ENCODE results near the gene PDGFD. TPM values are rescaled to one million over a fixed set of nuclear protein-coding genes. Genes with fewer than 3 reads are reported as not detected.

PDGFD gene
- total RNA-seq, 2 donors from 2014 or later, result 2.3 to 4.8 TPM

DNA sequence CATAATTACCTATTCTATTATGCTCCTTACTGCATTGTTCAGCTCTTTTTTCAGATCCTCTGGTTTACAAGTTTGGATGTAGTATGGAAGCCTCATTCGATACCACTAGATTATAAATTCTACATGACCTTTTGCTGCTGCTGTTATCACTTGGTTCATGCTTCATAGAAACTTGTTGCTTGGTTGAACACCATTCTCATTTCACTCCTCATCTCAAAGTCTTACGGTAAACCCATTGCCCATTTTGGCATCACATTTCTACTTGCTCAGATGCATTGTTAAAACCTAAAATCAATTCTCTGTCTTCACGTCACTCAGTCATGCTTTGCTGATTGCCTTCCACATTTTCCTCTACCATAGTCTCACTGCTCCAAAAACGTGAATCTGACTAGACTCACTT lies 283.0 kb downstream of the PDGFD start:
- no peaks in the 10 kb centered on the region for H3K4me1 Mint-ChIP-seq
- H3K27me3 Mint-ChIP-seq (ENCODE audit: insufficient read depth), result peaks cover 5% of the 10 kb centered on the region
- WGBS, 2 experiments (ENCODE audit: insufficient coverage in 1 of 2, insufficient read length in 1 of 2), result 86 to 94% methylated on average over 4 of the region's 4 CpGs
- DNase-seq, result no peak
- no peak overlapping the region for H3K4me3 ChIP-seq (ENCODE audit: low read length)
- H3K4me1 ChIP-seq (ENCODE audit: control insufficient read depth, insufficient read depth, low read length), result no peaks in the 10 kb centered on the region
- H3K36me3 ChIP-seq (ENCODE audit: control insufficient read depth, insufficient read depth, low read length), result no peaks in the 10 kb centered on the region
- TF ChIP-seq, protein P1, sequence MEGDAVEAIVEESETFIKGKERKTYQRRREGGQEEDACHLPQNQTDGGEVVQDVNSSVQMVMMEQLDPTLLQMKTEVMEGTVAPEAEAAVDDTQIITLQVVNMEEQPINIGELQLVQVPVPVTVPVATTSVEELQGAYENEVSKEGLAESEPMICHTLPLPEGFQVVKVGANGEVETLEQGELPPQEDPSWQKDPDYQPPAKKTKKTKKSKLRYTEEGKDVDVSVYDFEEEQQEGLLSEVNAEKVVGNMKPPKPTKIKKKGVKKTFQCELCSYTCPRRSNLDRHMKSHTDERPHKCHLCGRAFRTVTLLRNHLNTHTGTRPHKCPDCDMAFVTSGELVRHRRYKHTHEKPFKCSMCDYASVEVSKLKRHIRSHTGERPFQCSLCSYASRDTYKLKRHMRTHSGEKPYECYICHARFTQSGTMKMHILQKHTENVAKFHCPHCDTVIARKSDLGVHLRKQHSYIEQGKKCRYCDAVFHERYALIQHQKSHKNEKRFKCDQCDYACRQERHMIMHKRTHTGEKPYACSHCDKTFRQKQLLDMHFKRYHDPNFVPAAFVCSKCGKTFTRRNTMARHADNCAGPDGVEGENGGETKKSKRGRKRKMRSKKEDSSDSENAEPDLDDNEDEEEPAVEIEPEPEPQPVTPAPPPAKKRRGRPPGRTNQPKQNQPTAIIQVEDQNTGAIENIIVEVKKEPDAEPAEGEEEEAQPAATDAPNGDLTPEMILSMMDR (conservative IDR thresholded peaks at IDR 0.05), result no peak
- no peaks in the 10 kb centered on the region for H3K36me3 Mint-ChIP-seq (ENCODE audit: low read depth)
- H3K27ac Mint-ChIP-seq, result no peak overlapping the region
- no peak overlapping the region for H3K27ac ChIP-seq (ENCODE audit: low read depth, low read length)
- no peaks in the 10 kb centered on the region for H3K9me3 ChIP-seq (ENCODE audit: control insufficient read depth, low read length)
- H3K27me3 ChIP-seq (ENCODE audit: control insufficient read depth, insufficient read depth, low read length, poor library complexity, severe bottlenecking), result no peaks in the 10 kb centered on the region
- H3K4me3 Mint-ChIP-seq, result no peak overlapping the region
- H3K9me3 Mint-ChIP-seq, result no peaks in the 10 kb centered on the region
- H3K9ac ChIP-seq (ENCODE audit: extremely low read depth, low read length, poor library complexity, severe bottlenecking), result no peak overlapping the region

DNA sequence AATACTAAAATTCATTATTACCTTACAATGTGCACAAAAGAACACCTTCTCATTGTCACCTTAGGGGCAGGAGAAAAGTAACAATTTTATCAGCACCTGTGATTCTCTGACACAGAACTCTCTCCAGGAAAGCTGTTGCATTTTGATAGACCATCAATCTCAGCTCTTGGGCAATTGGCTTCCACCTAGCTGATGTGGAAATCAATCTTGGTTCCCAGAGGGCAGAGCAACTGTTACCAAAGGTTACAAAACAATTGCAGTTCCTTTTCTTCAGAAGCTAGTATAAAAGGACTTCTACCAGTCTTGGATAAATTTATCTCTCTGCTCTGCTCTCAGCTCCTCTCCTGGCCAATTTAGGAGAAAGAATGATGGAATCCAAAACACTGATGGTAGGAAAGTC lies 285.3 kb downstream of the PDGFD start:
- H3K27ac Mint-ChIP-seq, result no peak overlapping the region
- no peaks in the 10 kb centered on the region for H3K36me3 ChIP-seq (ENCODE audit: control insufficient read depth, insufficient read depth, low read length)
- no peaks in the 10 kb centered on the region for H3K9me3 Mint-ChIP-seq

DNA sequence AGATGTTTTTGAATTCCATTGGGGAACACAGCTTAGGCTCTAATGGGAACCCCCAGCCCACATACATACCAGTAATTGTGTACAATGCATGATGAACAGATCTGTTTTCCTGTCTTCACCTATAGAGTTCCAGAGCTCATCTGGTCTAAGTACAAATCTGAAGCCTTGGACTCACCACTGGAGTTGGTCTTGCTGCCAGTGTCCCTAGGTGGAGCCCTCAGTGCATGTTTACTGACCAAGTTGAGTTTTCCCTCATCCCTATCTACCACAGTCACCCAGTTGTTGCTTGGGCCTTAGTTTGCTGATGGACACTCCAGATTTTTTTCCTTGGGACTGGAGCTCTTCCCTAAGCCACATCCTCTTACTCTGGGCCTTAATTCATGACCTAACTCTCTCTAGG lies 286.7 kb downstream of the PDGFD start:
- H3K4me3 ChIP-seq (ENCODE audit: low read length), result no peak overlapping the region
- no peaks in the 10 kb centered on the region for H3K27me3 ChIP-seq (ENCODE audit: control insufficient read depth, insufficient read depth, low read length, poor library complexity, severe bottlenecking)
- no peaks in the 10 kb centered on the region for H3K4me1 ChIP-seq (ENCODE audit: control insufficient read depth, insufficient read depth, low read length)
- Mint-ChIP-seq H3K4me1 (no peaks in the 10 kb centered on the region), H3K36me3 (ENCODE audit: low read depth) (no peaks in the 10 kb centered on the region), H3K9me3 (no peaks in the 10 kb centered on the region), H3K27me3 (ENCODE audit: insufficient read depth) (no peaks in the 10 kb centered on the region), H3K27ac (no peak overlapping the region), H3K4me3 (no peak overlapping the region)
- DNase-seq, result no peak
- H3K36me3 ChIP-seq (ENCODE audit: control insufficient read depth, insufficient read depth, low read length), result no peaks in the 10 kb centered on the region
- H3K27ac ChIP-seq (ENCODE audit: low read depth, low read length), result no peak overlapping the region
- H3K9ac ChIP-seq (ENCODE audit: extremely low read depth, low read length, poor library complexity, severe bottlenecking), result no peak overlapping the region
- H3K9me3 ChIP-seq (ENCODE audit: control insufficient read depth, low read length), result no peaks in the 10 kb centered on the region
- TF ChIP-seq, protein P1 (conservative IDR thresholded peaks at IDR 0.05), result peak; percentile 46

More for the DNA sequence above, 285.3 kb downstream of the PDGFD start:
- no peak overlapping the region for H3K4me3 ChIP-seq (ENCODE audit: low read length)
- Mint-ChIP-seq H3K36me3 (ENCODE audit: low read depth) (no peaks in the 10 kb centered on the region), H3K4me1 (no peaks in the 10 kb centered on the region), H3K4me3 (no peak overlapping the region), H3K27me3 (ENCODE audit: insufficient read depth) (no peaks in the 10 kb centered on the region)
- H3K27ac ChIP-seq (ENCODE audit: low read depth, low read length), result no peak overlapping the region
- no peaks in the 10 kb centered on the region for H3K4me1 ChIP-seq (ENCODE audit: control insufficient read depth, insufficient read depth, low read length)
- no peaks in the 10 kb centered on the region for H3K9me3 ChIP-seq (ENCODE audit: control insufficient read depth, low read length)
- no peak overlapping the region for H3K9ac ChIP-seq (ENCODE audit: extremely low read depth, low read length, poor library complexity, severe bottlenecking)
- TF ChIP-seq, protein P1 (conservative IDR thresholded peaks at IDR 0.05), result no peak
- DNase-seq, result no peak
- no peaks in the 10 kb centered on the region for H3K27me3 ChIP-seq (ENCODE audit: control insufficient read depth, insufficient read depth, low read length, poor library complexity, severe bottlenecking)
